ENCODE results near the gene ANKS3.

DNA sequence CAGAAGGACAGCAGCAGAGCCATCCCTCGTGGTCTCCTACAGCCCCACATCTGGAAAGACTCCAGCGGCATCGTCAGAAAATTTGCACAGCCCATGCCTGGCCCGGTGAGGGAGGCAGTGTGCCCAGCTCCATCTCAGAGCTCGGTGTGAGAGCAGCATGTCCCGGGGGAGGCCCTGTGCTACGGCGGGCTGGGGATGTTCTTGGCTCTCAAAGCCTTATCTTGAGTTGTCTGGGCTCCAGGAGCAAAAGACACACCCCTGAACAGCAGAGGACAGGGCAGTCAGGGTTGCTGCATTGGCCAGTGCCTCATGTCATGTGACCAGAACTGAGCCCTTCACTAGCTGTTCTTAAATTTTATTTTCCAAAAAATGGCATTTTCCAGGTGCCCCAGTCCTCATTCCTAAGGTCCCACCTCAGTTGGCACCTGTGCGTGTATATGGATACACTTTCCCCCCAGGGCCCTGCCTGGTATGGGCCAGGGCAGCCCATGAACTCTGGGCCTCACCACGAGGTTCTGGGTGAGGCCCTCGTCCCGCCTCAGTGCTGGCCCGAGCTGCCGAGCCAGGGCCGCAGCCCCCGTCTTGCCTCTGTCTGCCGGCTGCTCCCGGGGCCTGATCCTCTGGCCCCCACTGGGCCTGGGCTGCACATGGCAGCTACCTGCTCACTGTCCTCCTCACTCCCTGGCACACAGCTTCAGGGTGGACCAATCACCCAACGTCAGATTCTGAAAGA lies 37.7 kb downstream of the ANKS3 start:
- TF ChIP-seq, protein P1, sequence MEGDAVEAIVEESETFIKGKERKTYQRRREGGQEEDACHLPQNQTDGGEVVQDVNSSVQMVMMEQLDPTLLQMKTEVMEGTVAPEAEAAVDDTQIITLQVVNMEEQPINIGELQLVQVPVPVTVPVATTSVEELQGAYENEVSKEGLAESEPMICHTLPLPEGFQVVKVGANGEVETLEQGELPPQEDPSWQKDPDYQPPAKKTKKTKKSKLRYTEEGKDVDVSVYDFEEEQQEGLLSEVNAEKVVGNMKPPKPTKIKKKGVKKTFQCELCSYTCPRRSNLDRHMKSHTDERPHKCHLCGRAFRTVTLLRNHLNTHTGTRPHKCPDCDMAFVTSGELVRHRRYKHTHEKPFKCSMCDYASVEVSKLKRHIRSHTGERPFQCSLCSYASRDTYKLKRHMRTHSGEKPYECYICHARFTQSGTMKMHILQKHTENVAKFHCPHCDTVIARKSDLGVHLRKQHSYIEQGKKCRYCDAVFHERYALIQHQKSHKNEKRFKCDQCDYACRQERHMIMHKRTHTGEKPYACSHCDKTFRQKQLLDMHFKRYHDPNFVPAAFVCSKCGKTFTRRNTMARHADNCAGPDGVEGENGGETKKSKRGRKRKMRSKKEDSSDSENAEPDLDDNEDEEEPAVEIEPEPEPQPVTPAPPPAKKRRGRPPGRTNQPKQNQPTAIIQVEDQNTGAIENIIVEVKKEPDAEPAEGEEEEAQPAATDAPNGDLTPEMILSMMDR (IDR thresholded peaks at IDR 0.05; ENCODE audit: low read depth, low read length), result no peak
- no peak for TF ChIP-seq EZH2phosphoT487 (IDR thresholded peaks at IDR 0.05; ENCODE audit: low read depth)

Measured in OCI-LY3 (cell line).